H9 (cell line): ENCODE measurements around the gene KIT. TPM values are rescaled to one million over a fixed set of nuclear protein-coding genes. Genes with fewer than 3 reads are reported as not detected.

Experiments used
- DNase-seq: peaks from one replicate; pipeline ENCODE4 v3.0.0-alpha.2; 2017
- H2AFZ ChIP-seq: one replicate; pipeline ENCODE4 v1.6.1; 2013; ENCODE audit warnings: mild to moderate bottlenecking, low read length, control low read depth, moderate library complexity
- H2AK5ac ChIP-seq: 2 replicates; pipeline ENCODE4 v1.6.1; 2013; ENCODE audit warnings: low read length, control low read depth, mixed read lengths; ENCODE audit not compliant: insufficient read length
- H2BK120ac ChIP-seq: one replicate; pipeline ENCODE4 v1.6.1; 2013; ENCODE audit warnings: low read depth, mild to moderate bottlenecking, low read length, control low read depth, inconsistent platforms; ENCODE audit not compliant: poor library complexity, severe bottlenecking
- H2BK12ac ChIP-seq: 2 replicates; pipeline ENCODE4 v1.6.1; 2013; ENCODE audit warnings: low read length, control low read depth, mixed read lengths, low read depth; ENCODE audit not compliant: insufficient read length
- H2BK15ac ChIP-seq: 2 replicates; pipeline ENCODE4 v1.6.1; 2013; ENCODE audit warnings: low read depth, low read length, control low read depth
- H2BK20ac ChIP-seq: one replicate; pipeline ENCODE4 v1.6.1; 2013; ENCODE audit warnings: low read depth, mild to moderate bottlenecking, low read length, control low read depth, inconsistent platforms; ENCODE audit not compliant: poor library complexity, severe bottlenecking
- H2BK5ac ChIP-seq: 2 replicates; pipeline ENCODE4 v1.6.1; 2013; ENCODE audit warnings: low read length, control low read depth, mixed read lengths; ENCODE audit not compliant: insufficient read length
- H3K14ac ChIP-seq: 2 replicates; pipeline ENCODE4 v1.6.1; 2013; ENCODE audit warnings: low read length, control low read depth; ENCODE audit not compliant: insufficient read depth
- H3K18ac ChIP-seq: 2 replicates; pipeline ENCODE4 v1.6.1; 2013; ENCODE audit warnings: low read depth, mild to moderate bottlenecking, mixed read lengths, low read length, control low read depth; ENCODE audit not compliant: insufficient read length
- H3K23ac ChIP-seq: 2 replicates; pipeline ENCODE4 v1.6.1; 2013; ENCODE audit warnings: low read length, control low read depth, mixed read lengths, low read depth; ENCODE audit not compliant: insufficient read length
- H3K23me2 ChIP-seq: 2 replicates; pipeline ENCODE4 v1.6.1; 2013; ENCODE audit warnings: low read depth, mild to moderate bottlenecking, mixed read lengths, low read length, control low read depth; ENCODE audit not compliant: insufficient read length, poor library complexity, severe bottlenecking
- H3K27ac ChIP-seq: 2 replicates; pipeline ENCODE4 v1.5.1; 2013; ENCODE audit warnings: low read length, control low read depth, mixed read lengths, low read depth; ENCODE audit not compliant: insufficient read length
- H3K27me3 ChIP-seq: 2 replicates; pipeline ENCODE4 v1.6.1; 2013; ENCODE audit warnings: low read length, control low read depth, inconsistent platforms; ENCODE audit not compliant: insufficient read depth
- H3K4ac ChIP-seq: 2 replicates; pipeline ENCODE4 v1.6.1; 2013; ENCODE audit warnings: low read depth, mild to moderate bottlenecking, control low read depth, inconsistent platforms, low read length, moderate library complexity
- H3K4me1 ChIP-seq: 2 replicates; pipeline ENCODE4 v1.6.1; 2013; ENCODE audit warnings: low read length, control low read depth, inconsistent platforms; ENCODE audit not compliant: insufficient read depth
- H3K4me2 ChIP-seq: 2 replicates; pipeline ENCODE4 v1.6.1; 2013; ENCODE audit warnings: low read length, control low read depth, mixed read lengths; ENCODE audit not compliant: insufficient read length, insufficient read depth
- H3K56ac ChIP-seq: 2 replicates; pipeline ENCODE4 v1.6.1; 2013; ENCODE audit warnings: low read depth, mild to moderate bottlenecking, mixed read lengths, low read length, control low read depth; ENCODE audit not compliant: insufficient read length
- H3K79me1 ChIP-seq: 2 replicates; pipeline ENCODE4 v1.6.1; 2013; ENCODE audit warnings: low read depth, mild to moderate bottlenecking, moderate library complexity, low read length, control low read depth, inconsistent platforms; ENCODE audit not compliant: insufficient read depth, poor library complexity, severe bottlenecking
- H3K79me2 ChIP-seq: 2 replicates; pipeline ENCODE4 v1.6.1; 2013; ENCODE audit warnings: low read length, control low read depth, inconsistent platforms; ENCODE audit not compliant: insufficient read depth
- H3K9ac ChIP-seq: 2 replicates; pipeline ENCODE4 v1.6.1; 2013; ENCODE audit warnings: low read length, control low read depth, mixed read lengths; ENCODE audit not compliant: insufficient read length; ENCODE audit errors: extremely low read depth
- H3K9me3 ChIP-seq: one replicate; pipeline ENCODE4 v1.6.1; 2013; ENCODE audit warnings: low read depth, low read length, inconsistent platforms; ENCODE audit not compliant: control insufficient read depth
- H3T11ph ChIP-seq: one replicate; pipeline ENCODE4 v1.6.1; 2013; ENCODE audit warnings: mild to moderate bottlenecking, low read length, control low read depth, inconsistent platforms
- H4K20me1 ChIP-seq: one replicate; pipeline ENCODE4 v1.6.1; 2013; ENCODE audit not compliant: control insufficient read depth, insufficient read length, insufficient read depth
- H4K5ac ChIP-seq: 2 replicates; pipeline ENCODE4 v1.6.1; 2013; ENCODE audit warnings: low read depth, mild to moderate bottlenecking, mixed read lengths, low read length, control low read depth; ENCODE audit not compliant: insufficient read length
- H4K8ac ChIP-seq: replicated peaks from 2 replicates; pipeline ENCODE4 v1.6.1; 2013; ENCODE audit warnings: low read length, control low read depth, mixed read lengths, low read depth; ENCODE audit not compliant: insufficient read length
- H4K91ac ChIP-seq: 2 replicates; pipeline ENCODE4 v1.6.1; 2013; ENCODE audit warnings: low read depth, mild to moderate bottlenecking, moderate library complexity, mixed read lengths, low read length, control low read depth; ENCODE audit not compliant: insufficient read length
- H3K27ac Mint-ChIP-seq, 3 experiments: 2 replicates in 2 of 3; 3 replicates in 1 of 3; pipeline ENCODE4 v1.8.0; 2020 to 2021; ENCODE audit warnings: mixed read lengths in 3 of 3, mild to moderate bottlenecking in 1 of 3, moderate library complexity in 1 of 3
- H3K27me3 Mint-ChIP-seq: 2 replicates; pipeline ENCODE4 v1.8.0; 2021; ENCODE audit warnings: low read depth, mild to moderate bottlenecking, moderate library complexity, mixed read lengths
- H3K36me3 Mint-ChIP-seq, 3 experiments: 2 replicates in 2 of 3; 3 replicates in 1 of 3; pipeline ENCODE4 v1.8.0; 2020 to 2021; ENCODE audit warnings: low read depth in 3 of 3, mixed read lengths in 3 of 3; ENCODE audit not compliant: insufficient read depth in 1 of 3
- H3K4me1 Mint-ChIP-seq, 2 experiments: 2 replicates each; pipeline ENCODE4 v1.8.0; 2020; ENCODE audit warnings: mixed read lengths in 2 of 2
- H3K4me3 Mint-ChIP-seq, 2 experiments: 2 replicates in 1 of 2; 3 replicates in 1 of 2; pipeline ENCODE4 v1.8.0; 2020 to 2021; ENCODE audit warnings: mild to moderate bottlenecking in 2 of 2, mixed read lengths in 2 of 2, moderate library complexity in 1 of 2
- H3K9me3 Mint-ChIP-seq, 2 experiments: 2 replicates in 1 of 2; 3 replicates in 1 of 2; pipeline ENCODE4 v1.8.0; 2020; ENCODE audit warnings: mild to moderate bottlenecking in 2 of 2, mixed read lengths in 2 of 2, moderate library complexity in 1 of 2
- WGBS: extraction: QIAGEN DNeasy Blood & Tissue Kit; methylation state at CpG from one replicate; pipeline ENCODE4 v1.1.7; 2013; ENCODE audit warnings: missing lambda C conversion rate, low lambda C conversion rate, mixed read lengths; ENCODE audit not compliant: insufficient read length; ENCODE audit errors: extremely low coverage; 5-methylcytosine and 5-hydroxymethylcytosine counted together
- total RNA-seq: library from RNA; stranded (reverse); gene quantifications from 2 replicates; pipeline ENCODE4 v1.2.1, GENCODE V29; 2021
- TF ChIP-seq, protein P1 (sequence below): fragments of 200-600 bp; sonication (generic); conservative IDR thresholded peaks from 3 replicates; pipeline ENCODE4 v1.8.0; 2021; ENCODE audit warnings: antibody characterized with exemption, mild to moderate bottlenecking

KIT gene
- total RNA-seq, 1 experiment from 2014 or later = 6.7 TPM

DNA sequence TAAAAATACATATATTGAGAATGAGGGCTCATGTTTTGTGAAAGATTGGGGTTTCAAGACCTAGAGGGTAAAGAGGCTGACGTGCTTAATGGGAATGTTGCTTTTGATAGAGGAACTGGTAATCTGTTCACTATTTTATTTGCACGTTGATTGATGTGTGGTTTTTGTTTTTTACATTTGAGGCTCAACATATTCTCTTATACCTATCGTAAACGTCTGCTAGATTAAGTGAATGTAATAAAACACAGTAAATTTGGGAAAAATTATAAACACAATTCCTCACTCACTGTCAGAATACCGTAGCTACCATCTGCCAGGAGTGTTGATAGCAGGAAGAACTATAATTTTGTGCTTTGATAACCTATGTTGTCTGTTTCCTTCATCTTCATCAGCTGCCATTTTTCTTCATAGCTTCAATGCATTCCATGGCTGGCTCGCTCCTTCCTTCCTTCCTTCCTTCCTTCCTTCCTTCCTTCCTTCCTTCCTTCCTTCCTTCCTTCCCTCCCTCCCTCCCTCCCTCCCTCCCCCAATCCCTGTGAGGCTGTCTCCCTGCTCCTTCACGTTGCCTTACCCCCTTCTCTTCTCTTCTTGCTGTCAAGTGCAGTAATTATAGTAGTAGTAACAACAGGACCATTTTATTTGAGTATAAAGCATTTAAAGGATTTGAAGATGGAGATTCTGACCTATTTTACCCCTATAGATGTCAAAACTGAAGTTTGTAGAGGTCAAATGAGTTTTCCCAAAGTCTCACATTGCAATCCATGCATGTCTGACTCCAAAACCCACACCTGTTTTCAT is 20.3 kb downstream of the KIT start:
- H3K4me1 Mint-ChIP-seq = peaks cover 24 to 44% of the 10 kb centered on the region in 2 experiments
- no peak overlapping the region for H4K8ac ChIP-seq
- H4K91ac ChIP-seq = no peak overlapping the region
- peaks cover 9% of the 10 kb centered on the region; the same call in 1 of the 2 replicates for H3K4me1 ChIP-seq
- no peak for DNase-seq
- no peak overlapping the region for H2BK20ac ChIP-seq
- no peak overlapping the region for H2BK12ac ChIP-seq
- no peaks in the 10 kb centered on the region for H4K20me1 ChIP-seq
- TF ChIP-seq, protein P1, sequence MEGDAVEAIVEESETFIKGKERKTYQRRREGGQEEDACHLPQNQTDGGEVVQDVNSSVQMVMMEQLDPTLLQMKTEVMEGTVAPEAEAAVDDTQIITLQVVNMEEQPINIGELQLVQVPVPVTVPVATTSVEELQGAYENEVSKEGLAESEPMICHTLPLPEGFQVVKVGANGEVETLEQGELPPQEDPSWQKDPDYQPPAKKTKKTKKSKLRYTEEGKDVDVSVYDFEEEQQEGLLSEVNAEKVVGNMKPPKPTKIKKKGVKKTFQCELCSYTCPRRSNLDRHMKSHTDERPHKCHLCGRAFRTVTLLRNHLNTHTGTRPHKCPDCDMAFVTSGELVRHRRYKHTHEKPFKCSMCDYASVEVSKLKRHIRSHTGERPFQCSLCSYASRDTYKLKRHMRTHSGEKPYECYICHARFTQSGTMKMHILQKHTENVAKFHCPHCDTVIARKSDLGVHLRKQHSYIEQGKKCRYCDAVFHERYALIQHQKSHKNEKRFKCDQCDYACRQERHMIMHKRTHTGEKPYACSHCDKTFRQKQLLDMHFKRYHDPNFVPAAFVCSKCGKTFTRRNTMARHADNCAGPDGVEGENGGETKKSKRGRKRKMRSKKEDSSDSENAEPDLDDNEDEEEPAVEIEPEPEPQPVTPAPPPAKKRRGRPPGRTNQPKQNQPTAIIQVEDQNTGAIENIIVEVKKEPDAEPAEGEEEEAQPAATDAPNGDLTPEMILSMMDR = no peak
- no peak overlapping the region for H3K4me2 ChIP-seq
- no peak overlapping the region; a peak in 1 of 5 replicates for H3K4me3 Mint-ChIP-seq
- H3K9ac ChIP-seq = no peak overlapping the region
- H2AFZ ChIP-seq = no peak overlapping the region
- H3K18ac ChIP-seq = no peak overlapping the region
- H3K9me3 Mint-ChIP-seq = peaks cover 3 to 5% of the 10 kb centered on the region in 2 experiments; a peak in 2 of 5 replicates
- no peak overlapping the region for H2BK120ac ChIP-seq
- H3K27me3 ChIP-seq = no peaks in the 10 kb centered on the region
- H3K79me2 ChIP-seq = no peaks in the 10 kb centered on the region
- WGBS = no CpG with 5 or more reads among the region's 7 CpGs
- H3K4ac ChIP-seq = no peak overlapping the region
- no peak overlapping the region for H3K27ac Mint-ChIP-seq
- no peak overlapping the region for H4K5ac ChIP-seq
- no peak overlapping the region for H3K23ac ChIP-seq
- no peak overlapping the region for H3K14ac ChIP-seq
- peaks cover 0 to 6% (median 0%) of the 10 kb centered on the region in 3 experiments; a peak in 2 of 7 replicates for H3K36me3 Mint-ChIP-seq
- no peaks in the 10 kb centered on the region for H3K79me1 ChIP-seq
- no peak overlapping the region for H2BK5ac ChIP-seq
- no peak overlapping the region for H2AK5ac ChIP-seq
- no peaks in the 10 kb centered on the region for H3K23me2 ChIP-seq
- no peak overlapping the region for H3T11ph ChIP-seq
- H3K27ac ChIP-seq = no peak overlapping the region
- H2BK15ac ChIP-seq = no peak overlapping the region
- no peaks in the 10 kb centered on the region for H3K27me3 Mint-ChIP-seq
- no peak overlapping the region for H3K56ac ChIP-seq
- no peaks in the 10 kb centered on the region for H3K9me3 ChIP-seq
